HepG2 (cell line): ENCODE measurements around the gene DACT2. TPM values are rescaled to one million over a fixed set of nuclear protein-coding genes. Genes with fewer than 3 reads are reported as not detected.

Experiments
- BHLHE40 ChIP-seq: IDR thresholded peaks from 2 replicates; pipeline ENCODE4 v1.6.1; 2011; ENCODE audit warnings: low read length, improper control_type of control experiment
- CHCHD3 ChIP-seq: sonication (generic); formaldehyde crosslinking; IDR thresholded peaks from 2 replicates; pipeline ENCODE4 v1.8.0; 2022; ENCODE audit warnings: mild to moderate bottlenecking, missing genetic modification reagents, moderate library complexity
- DMAP1 ChIP-seq: IDR thresholded peaks from 2 replicates; pipeline ENCODE4 v1.6.1; 2016
- EHMT2 ChIP-seq: fragments of 200-600 bp; sonication (generic); IDR thresholded peaks from 2 replicates; pipeline ENCODE4 v1.7.0; 2017; ENCODE audit warnings: antibody characterized with exemption, low read depth, low read length, borderline replicate concordance
- FIP1L1 ChIP-seq: fragments of 200-400 bp; formaldehyde crosslinking; IDR thresholded peaks from 2 replicates; pipeline ENCODE4 v1.6.1; 2018; ENCODE audit warnings: low read depth, mild to moderate bottlenecking, low read length, moderate library complexity, borderline replicate concordance; ENCODE audit not compliant: insufficient read depth
- GPBP1L1 ChIP-seq: sonication (generic); formaldehyde crosslinking; IDR thresholded peaks from 2 replicates; pipeline ENCODE4 v1.5.0; 2020; ENCODE audit warnings: mild to moderate bottlenecking, missing genetic modification reagents
- HOXA9 ChIP-seq: sonication (generic); formaldehyde crosslinking; IDR thresholded peaks from 2 replicates; pipeline ENCODE4 v1.8.1; 2022; ENCODE audit warnings: missing genetic modification reagents, mild to moderate bottlenecking, moderate library complexity, borderline replicate concordance
- JUNB ChIP-seq: sonication (generic); formaldehyde crosslinking; IDR thresholded peaks from 2 replicates; pipeline ENCODE4 v1.8.0; 2022; ENCODE audit warnings: missing genetic modification reagents, mild to moderate bottlenecking, borderline replicate concordance
- MBD4 ChIP-seq: IDR thresholded peaks from 2 replicates; pipeline ENCODE4 v1.6.1; 2012; ENCODE audit warnings: low read length, inconsistent platforms, borderline replicate concordance
- MED8 ChIP-seq: sonication (generic); formaldehyde crosslinking; IDR thresholded peaks from 2 replicates; pipeline ENCODE4 v1.8.1; 2023; ENCODE audit warnings: mild to moderate bottlenecking, missing genetic modification reagents; ENCODE audit not compliant: insufficient replicate concordance
- NFYB ChIP-seq: sonication (generic); formaldehyde crosslinking; IDR thresholded peaks from 2 replicates; pipeline ENCODE4 v1.4.0; 2020; ENCODE audit warnings: missing genetic modification reagents
- PTBP1 ChIP-seq: fragments of 200-400 bp; formaldehyde crosslinking; IDR thresholded peaks from 2 replicates; pipeline ENCODE4 v1.6.1; 2018; ENCODE audit warnings: low read length, low read depth; ENCODE audit not compliant: poor library complexity, severe bottlenecking
- TFDP2 ChIP-seq: sonication (generic); formaldehyde crosslinking; IDR thresholded peaks from 2 replicates; pipeline ENCODE4 v1.4.0; 2020; ENCODE audit warnings: missing genetic modification reagents
- ZFYVE20 ChIP-seq: sonication (generic); formaldehyde crosslinking; IDR thresholded peaks from 2 replicates; pipeline ENCODE4 v1.8.0; 2023; ENCODE audit warnings: low read depth, mild to moderate bottlenecking, moderate library complexity, missing genetic modification reagents, borderline replicate concordance
- ZNF282 ChIP-seq: fragments of 450-650 bp; IDR thresholded peaks from 2 replicates; pipeline ENCODE4 v1.6.1; 2018; ENCODE audit not compliant: partially characterized antibody
- ZNF432 ChIP-seq: sonication (generic); formaldehyde crosslinking; IDR thresholded peaks from 2 replicates; pipeline ENCODE4 v1.5.0; 2020; ENCODE audit warnings: missing genetic modification reagents, mild to moderate bottlenecking, borderline replicate concordance
- ZNF563 ChIP-seq: sonication (generic); formaldehyde crosslinking; IDR thresholded peaks from 2 replicates; pipeline ENCODE4 v1.8.0; 2022; ENCODE audit warnings: mild to moderate bottlenecking, moderate library complexity, missing genetic modification reagents
- ZNF580 ChIP-seq: IDR thresholded peaks from 2 replicates; pipeline ENCODE4 v1.6.1; 2016; ENCODE audit warnings: low read depth, borderline replicate concordance
- ZNF597 ChIP-seq: sonication (generic); formaldehyde crosslinking; IDR thresholded peaks from 2 replicates; pipeline ENCODE4 v1.5.0; 2020; ENCODE audit warnings: missing genetic modification reagents
- ZNF614 ChIP-seq: IDR thresholded peaks from 2 replicates; pipeline ENCODE4 v1.6.1; 2018; ENCODE audit warnings: missing biosample characterization, missing genetic modification reagents, inconsistent platforms, borderline replicate concordance
- ZNF670 ChIP-seq: sonication (generic); formaldehyde crosslinking; IDR thresholded peaks from 2 replicates; pipeline ENCODE4 v1.8.0; 2022; ENCODE audit warnings: mild to moderate bottlenecking, missing genetic modification reagents, borderline replicate concordance
- ZXDC ChIP-seq: sonication (generic); formaldehyde crosslinking; IDR thresholded peaks from 2 replicates; pipeline ENCODE4 v1.5.0; 2020; ENCODE audit warnings: mild to moderate bottlenecking, missing genetic modification reagents
- polyA plus RNA-seq, 8 experiments: library from polyadenylated mRNA; depleted of rRNA in 3 of 8; stranded (reverse) in 7 of 8; unstranded in 1 of 8; fragments of >200 nt; fragmentation: Illumina TruSeq in 4 of 8; extraction: Trizol in 4 of 8; gene quantifications; 2 replicates each; pipeline versions ENCODE4 v1.2.1 to v1.2.3, GENCODE V29; 2011 to 2016; ENCODE audit warnings: low read depth in 4 of 8, missing spikeins in 1 of 8, mixed read lengths in 1 of 8; ENCODE audit not compliant: insufficient read depth in 1 of 8
- total RNA-seq, 5 experiments: library from RNA; depleted of rRNA; stranded (reverse); fragments of >200 nt; fragmentation: Illumina TruSeq; extraction: Trizol; gene quantifications; 2 replicates each; pipeline ENCODE4 v1.2.3, GENCODE V29; 2016; ENCODE audit warnings: low read depth in 1 of 5

Gene DACT2
- total and polyA plus RNA-seq, 2 of the 13 experiments (the other 11 are each of a cell fraction or from before 2014, with no cell fraction given) = 0.15 TPM; not detected in 1

- TF ChIP-seq MBD4 = no peak
- TF ChIP-seq BHLHE40 = peak; percentile 63
- no peak; the same call in 1 of the 2 replicates for TF ChIP-seq EHMT2
- TF ChIP-seq ZNF282 = no peak
- TF ChIP-seq PTBP1 = no peak
- TF ChIP-seq ZNF670 (CRISPR knock-in tag) = peak; percentile 56
- no peak for TF ChIP-seq ZXDC (CRISPR knock-in tag)
- no peak for TF ChIP-seq HOXA9 (CRISPR knock-in tag)
- peak; percentile 96; the same call in 1 of the 2 replicates for TF ChIP-seq ZNF614 (CRISPR knock-in tag)
- no peak for TF ChIP-seq GPBP1L1 (CRISPR knock-in tag)
- no peak for TF ChIP-seq ZFYVE20 (CRISPR knock-in tag)
- TF ChIP-seq MED8 (CRISPR knock-in tag) = no peak
- TF ChIP-seq ZNF432 (CRISPR knock-in tag) = no peak
- no peak for TF ChIP-seq ZNF597 (CRISPR knock-in tag)
- no peak for TF ChIP-seq FIP1L1
- TF ChIP-seq JUNB (CRISPR knock-in tag) = no peak
- no peak; the same call in 1 of the 2 replicates for TF ChIP-seq ZNF580 (CRISPR knock-in tag)
- peak; percentile 73; the same call in 1 of the 2 replicates for TF ChIP-seq DMAP1 (CRISPR knock-in tag)
- no peak for TF ChIP-seq ZNF563 (CRISPR knock-in tag)
- TF ChIP-seq CHCHD3 (CRISPR knock-in tag) = no peak
- no peak for TF ChIP-seq NFYB (CRISPR knock-in tag)
- no peak; the same call in 1 of the 2 replicates for TF ChIP-seq TFDP2 (CRISPR knock-in tag)
These were observed 7.0 kb upstream of the DACT2 start (continued) for GRCh38 chr6:168326294-168327261.
